Breast epithelium (tissue), 3 donors: ENCODE measurements around the gene PHTF2.

Experiments
- POLR2A ChIP-seq: fragments of 450-650 bp; IDR thresholded peaks from one replicate; pipeline ENCODE4 v1.6.1; 2016; ENCODE audit warnings: antibody characterized with exemption, mild to moderate bottlenecking, moderate library complexity
- TF ChIP-seq, protein P1 (sequence below), 3 donors: fragments of 450-650 bp; IDR thresholded peaks; one replicate each; pipeline ENCODE4 v1.5.1; 2016 to 2017; ENCODE audit warnings: antibody characterized with exemption in 3 of 3, mild to moderate bottlenecking in 3 of 3, moderate library complexity in 3 of 3

DNA sequence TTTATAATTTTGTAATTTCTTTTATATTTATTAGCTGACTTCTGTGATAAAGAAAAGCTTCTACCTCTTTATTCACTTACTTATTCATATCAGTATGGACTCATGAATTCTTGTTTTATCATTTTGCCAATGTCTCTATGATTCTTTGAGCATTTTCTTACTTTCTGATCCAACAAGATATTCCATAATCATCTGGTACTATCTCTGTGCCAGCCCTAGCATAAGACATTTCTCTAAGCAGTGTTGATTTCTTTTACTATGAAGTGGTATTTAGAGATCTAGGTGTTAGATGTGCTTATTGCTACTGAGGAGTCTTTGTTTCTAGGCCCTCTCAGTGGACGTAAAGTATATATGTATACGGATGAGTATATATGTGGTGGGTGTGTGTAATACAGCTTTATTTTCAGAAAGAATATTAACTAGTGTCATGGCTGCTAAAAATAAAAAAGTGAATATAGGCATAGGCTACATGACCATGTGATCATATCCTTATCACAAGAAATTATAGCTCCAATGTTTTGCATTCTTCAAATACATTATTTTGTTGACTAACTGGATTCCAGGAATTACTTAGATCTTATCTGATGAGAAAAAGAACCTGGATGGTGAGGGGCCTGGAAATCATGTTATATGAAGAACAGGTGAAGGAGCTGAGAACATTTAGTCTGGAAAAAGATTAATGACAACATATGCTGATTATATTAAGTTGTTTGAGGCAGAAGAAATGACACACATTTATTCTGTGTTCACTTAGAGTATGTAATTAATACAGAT is 13.1 kb downstream of the PHTF2 start:
- TF ChIP-seq, protein P1, sequence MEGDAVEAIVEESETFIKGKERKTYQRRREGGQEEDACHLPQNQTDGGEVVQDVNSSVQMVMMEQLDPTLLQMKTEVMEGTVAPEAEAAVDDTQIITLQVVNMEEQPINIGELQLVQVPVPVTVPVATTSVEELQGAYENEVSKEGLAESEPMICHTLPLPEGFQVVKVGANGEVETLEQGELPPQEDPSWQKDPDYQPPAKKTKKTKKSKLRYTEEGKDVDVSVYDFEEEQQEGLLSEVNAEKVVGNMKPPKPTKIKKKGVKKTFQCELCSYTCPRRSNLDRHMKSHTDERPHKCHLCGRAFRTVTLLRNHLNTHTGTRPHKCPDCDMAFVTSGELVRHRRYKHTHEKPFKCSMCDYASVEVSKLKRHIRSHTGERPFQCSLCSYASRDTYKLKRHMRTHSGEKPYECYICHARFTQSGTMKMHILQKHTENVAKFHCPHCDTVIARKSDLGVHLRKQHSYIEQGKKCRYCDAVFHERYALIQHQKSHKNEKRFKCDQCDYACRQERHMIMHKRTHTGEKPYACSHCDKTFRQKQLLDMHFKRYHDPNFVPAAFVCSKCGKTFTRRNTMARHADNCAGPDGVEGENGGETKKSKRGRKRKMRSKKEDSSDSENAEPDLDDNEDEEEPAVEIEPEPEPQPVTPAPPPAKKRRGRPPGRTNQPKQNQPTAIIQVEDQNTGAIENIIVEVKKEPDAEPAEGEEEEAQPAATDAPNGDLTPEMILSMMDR (IDR thresholded peaks at IDR 0.05) = no peak
- TF ChIP-seq POLR2A = no peak
